Right lobe of liver (tissue), 4 donors: ENCODE results near the gene NFATC3.

Source experiments
- POLR2A ChIP-seq: fragments of 450-650 bp; IDR thresholded peaks from one replicate; pipeline ENCODE4 v1.6.1; 2017; ENCODE audit warnings: antibody characterized with exemption, mild to moderate bottlenecking
- TF ChIP-seq, protein P1 (sequence below), 4 donors: fragments of 200-600 bp in 3 of 4; fragments of 450-650 bp in 1 of 4; IDR thresholded peaks; one replicate each; pipeline versions ENCODE4 v1.5.1 to v1.8.0; 2016 to 2022; ENCODE audit warnings: antibody characterized with exemption in 4 of 4, mild to moderate bottlenecking in 2 of 4
- donor health status: DM: no; HTN: no; CAD: no.
- donor health status: DM: no; HTN: no; CAD: no.
- donor health status: DM: no; HTN: yes; CAD: no.

- TF ChIP-seq, protein P1, sequence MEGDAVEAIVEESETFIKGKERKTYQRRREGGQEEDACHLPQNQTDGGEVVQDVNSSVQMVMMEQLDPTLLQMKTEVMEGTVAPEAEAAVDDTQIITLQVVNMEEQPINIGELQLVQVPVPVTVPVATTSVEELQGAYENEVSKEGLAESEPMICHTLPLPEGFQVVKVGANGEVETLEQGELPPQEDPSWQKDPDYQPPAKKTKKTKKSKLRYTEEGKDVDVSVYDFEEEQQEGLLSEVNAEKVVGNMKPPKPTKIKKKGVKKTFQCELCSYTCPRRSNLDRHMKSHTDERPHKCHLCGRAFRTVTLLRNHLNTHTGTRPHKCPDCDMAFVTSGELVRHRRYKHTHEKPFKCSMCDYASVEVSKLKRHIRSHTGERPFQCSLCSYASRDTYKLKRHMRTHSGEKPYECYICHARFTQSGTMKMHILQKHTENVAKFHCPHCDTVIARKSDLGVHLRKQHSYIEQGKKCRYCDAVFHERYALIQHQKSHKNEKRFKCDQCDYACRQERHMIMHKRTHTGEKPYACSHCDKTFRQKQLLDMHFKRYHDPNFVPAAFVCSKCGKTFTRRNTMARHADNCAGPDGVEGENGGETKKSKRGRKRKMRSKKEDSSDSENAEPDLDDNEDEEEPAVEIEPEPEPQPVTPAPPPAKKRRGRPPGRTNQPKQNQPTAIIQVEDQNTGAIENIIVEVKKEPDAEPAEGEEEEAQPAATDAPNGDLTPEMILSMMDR (IDR thresholded peaks at IDR 0.05): no peak
- no peak for TF ChIP-seq POLR2A
Observed at GRCh38 chr16:68049449-68049848, 35.7 kb upstream of the NFATC3 start.
